Ishikawa (cell line): ENCODE results near the gene SCN4B.

Experiments used
- CEBPB ChIP-seq: IDR thresholded peaks from 2 replicates; pipeline ENCODE4 v1.6.1; 2012
- CREB1 ChIP-seq: IDR thresholded peaks from 2 replicates; pipeline ENCODE4 v1.6.1; 2012; ENCODE audit warnings: low read depth
- EGR1 ChIP-seq: IDR thresholded peaks from 2 replicates; pipeline ENCODE4 v1.6.1; 2012
- EP300 ChIP-seq: IDR thresholded peaks from 2 replicates; pipeline ENCODE4 v1.6.1; 2012; ENCODE audit warnings: borderline replicate concordance
- FOXM1 ChIP-seq: IDR thresholded peaks from 2 replicates; pipeline ENCODE4 v1.6.1; 2012; ENCODE audit warnings: low read depth, borderline replicate concordance
- NFIC ChIP-seq: IDR thresholded peaks from 2 replicates; pipeline ENCODE4 v1.6.1; 2012
- RAD21 ChIP-seq: IDR thresholded peaks from 2 replicates; pipeline ENCODE4 v1.6.1; 2012; ENCODE audit warnings: low read depth
- TAF1 ChIP-seq: IDR thresholded peaks from 2 replicates; pipeline ENCODE4 v1.6.1; 2012; ENCODE audit warnings: low read depth, mild to moderate bottlenecking
- TCF12 ChIP-seq: IDR thresholded peaks from 2 replicates; pipeline ENCODE4 v1.6.1; 2012; ENCODE audit warnings: low read depth
- TEAD4 ChIP-seq: IDR thresholded peaks from 2 replicates; pipeline ENCODE4 v1.6.1; 2012
- YY1 ChIP-seq: IDR thresholded peaks from 2 replicates; pipeline ENCODE4 v1.6.1; 2012; ENCODE audit warnings: low read depth
- ZBTB7A ChIP-seq: IDR thresholded peaks from 2 replicates; pipeline ENCODE4 v1.6.1; 2012; ENCODE audit warnings: low read depth
- TF ChIP-seq, protein P1 (sequence below): IDR thresholded peaks from 2 replicates; pipeline ENCODE4 v1.6.1; 2012; ENCODE audit warnings: low read depth, mild to moderate bottlenecking
- TF ChIP-seq, protein P2 (sequence below): IDR thresholded peaks from 2 replicates; pipeline ENCODE4 v1.6.1; 2012
- TF ChIP-seq, protein P3 (sequence below): IDR thresholded peaks from 2 replicates; pipeline ENCODE4 v1.6.1; 2012

The SCN4B gene

DNA sequence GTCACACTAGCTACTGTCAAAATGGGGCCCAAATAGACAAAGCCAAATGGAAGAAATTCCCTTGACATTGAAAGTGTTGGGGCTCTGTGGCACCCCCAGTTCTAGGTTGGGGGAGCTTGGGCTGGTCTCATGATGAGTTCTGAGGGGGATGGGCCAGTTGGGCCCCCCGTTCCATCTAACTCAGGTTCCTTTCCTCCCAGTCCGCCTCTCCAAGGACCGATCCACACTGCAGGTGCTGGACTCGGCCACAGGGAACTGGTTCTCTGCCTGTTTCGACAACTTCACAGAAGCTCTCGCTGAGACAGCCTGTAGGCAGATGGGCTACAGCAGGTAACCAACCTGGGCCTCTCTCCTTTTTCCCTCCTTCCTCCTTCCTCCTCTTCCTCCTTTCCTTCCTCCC lies 48.1 kb downstream of the SCN4B start:
- TF ChIP-seq YY1 (no peak), TCF12 (no peak), CREB1 (no peak), TAF1 (no peak), TEAD4 (no peak), CEBPB (no peak), EGR1 (no peak), RAD21 (no peak)
- TF ChIP-seq, protein P1, sequence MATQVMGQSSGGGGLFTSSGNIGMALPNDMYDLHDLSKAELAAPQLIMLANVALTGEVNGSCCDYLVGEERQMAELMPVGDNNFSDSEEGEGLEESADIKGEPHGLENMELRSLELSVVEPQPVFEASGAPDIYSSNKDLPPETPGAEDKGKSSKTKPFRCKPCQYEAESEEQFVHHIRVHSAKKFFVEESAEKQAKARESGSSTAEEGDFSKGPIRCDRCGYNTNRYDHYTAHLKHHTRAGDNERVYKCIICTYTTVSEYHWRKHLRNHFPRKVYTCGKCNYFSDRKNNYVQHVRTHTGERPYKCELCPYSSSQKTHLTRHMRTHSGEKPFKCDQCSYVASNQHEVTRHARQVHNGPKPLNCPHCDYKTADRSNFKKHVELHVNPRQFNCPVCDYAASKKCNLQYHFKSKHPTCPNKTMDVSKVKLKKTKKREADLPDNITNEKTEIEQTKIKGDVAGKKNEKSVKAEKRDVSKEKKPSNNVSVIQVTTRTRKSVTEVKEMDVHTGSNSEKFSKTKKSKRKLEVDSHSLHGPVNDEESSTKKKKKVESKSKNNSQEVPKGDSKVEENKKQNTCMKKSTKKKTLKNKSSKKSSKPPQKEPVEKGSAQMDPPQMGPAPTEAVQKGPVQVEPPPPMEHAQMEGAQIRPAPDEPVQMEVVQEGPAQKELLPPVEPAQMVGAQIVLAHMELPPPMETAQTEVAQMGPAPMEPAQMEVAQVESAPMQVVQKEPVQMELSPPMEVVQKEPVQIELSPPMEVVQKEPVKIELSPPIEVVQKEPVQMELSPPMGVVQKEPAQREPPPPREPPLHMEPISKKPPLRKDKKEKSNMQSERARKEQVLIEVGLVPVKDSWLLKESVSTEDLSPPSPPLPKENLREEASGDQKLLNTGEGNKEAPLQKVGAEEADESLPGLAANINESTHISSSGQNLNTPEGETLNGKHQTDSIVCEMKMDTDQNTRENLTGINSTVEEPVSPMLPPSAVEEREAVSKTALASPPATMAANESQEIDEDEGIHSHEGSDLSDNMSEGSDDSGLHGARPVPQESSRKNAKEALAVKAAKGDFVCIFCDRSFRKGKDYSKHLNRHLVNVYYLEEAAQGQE: no peak
- TF ChIP-seq, protein P2, sequence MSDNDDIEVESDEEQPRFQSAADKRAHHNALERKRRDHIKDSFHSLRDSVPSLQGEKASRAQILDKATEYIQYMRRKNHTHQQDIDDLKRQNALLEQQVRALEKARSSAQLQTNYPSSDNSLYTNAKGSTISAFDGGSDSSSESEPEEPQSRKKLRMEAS: no peak

DNA sequence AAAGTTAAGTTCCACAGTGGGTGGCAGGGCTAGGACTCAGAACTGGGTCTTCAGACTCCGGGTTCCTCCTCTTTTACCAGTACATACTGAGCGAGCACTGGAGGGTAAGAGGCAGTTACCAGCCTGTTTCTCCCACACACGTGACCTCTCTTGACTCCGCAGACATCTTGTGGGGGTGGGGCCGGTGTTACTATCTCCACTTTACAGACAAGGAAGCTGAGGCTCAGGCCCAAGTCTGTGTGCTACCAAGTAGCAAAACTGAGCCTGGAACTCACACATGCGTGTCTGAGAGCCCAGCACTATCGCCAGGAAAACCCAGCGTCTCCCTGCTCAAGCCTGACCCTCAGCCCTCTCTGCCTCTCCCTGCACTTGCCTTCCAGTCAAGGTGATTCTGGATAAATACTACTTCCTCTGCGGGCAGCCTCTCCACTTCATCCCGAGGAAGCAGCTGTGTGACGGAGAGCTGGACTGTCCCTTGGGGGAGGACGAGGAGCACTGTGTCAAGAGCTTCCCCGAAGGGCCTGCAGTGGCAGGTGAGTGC lies 49.8 kb downstream of the SCN4B start:
- TF ChIP-seq FOXM1 (no peak), EGR1 (no peak), CEBPB (no peak), TEAD4 (no peak), YY1 (no peak), RAD21 (no peak), TAF1 (no peak), TCF12 (no peak), ZBTB7A (no peak), CREB1 (no peak), NFIC (no peak), EP300 (no peak)
- TF ChIP-seq, protein P1: no peak
- TF ChIP-seq, protein P3, sequence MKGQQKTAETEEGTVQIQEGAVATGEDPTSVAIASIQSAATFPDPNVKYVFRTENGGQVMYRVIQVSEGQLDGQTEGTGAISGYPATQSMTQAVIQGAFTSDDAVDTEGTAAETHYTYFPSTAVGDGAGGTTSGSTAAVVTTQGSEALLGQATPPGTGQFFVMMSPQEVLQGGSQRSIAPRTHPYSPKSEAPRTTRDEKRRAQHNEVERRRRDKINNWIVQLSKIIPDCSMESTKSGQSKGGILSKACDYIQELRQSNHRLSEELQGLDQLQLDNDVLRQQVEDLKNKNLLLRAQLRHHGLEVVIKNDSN: no peak
- TF ChIP-seq, protein P2: no peak

DNA sequence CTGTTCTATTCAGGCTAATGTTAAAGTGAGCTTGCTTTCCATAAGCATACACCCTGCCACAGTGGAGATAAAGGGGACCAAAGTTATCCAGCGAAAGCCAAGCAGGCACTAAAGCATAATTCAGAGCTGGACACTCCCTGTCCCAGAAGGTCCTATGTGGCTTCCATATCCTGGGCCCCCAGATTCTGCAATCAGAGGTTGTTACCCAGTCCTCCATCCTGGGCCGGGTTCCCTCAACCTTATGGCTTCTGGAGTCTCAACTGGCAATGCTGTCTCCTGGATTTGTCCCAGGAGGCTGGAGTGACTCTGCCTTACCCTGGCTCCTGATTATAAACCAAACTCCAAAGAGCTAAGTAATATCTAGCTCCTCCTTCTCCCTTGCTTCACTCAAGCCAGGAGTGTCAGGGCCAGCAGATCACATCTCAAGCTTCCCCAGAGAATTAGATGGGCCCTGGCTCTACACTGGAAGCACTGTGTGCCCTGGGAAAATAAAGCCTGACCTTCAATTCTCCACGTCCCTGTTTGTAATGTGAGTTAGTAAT lies 51.9 kb downstream of the SCN4B start:
- TF ChIP-seq RAD21: no peak
- no peak for TF ChIP-seq NFIC
- TF ChIP-seq TAF1: no peak
- no peak for TF ChIP-seq TEAD4
- TF ChIP-seq EGR1: no peak
- TF ChIP-seq ZBTB7A: no peak

DNA sequence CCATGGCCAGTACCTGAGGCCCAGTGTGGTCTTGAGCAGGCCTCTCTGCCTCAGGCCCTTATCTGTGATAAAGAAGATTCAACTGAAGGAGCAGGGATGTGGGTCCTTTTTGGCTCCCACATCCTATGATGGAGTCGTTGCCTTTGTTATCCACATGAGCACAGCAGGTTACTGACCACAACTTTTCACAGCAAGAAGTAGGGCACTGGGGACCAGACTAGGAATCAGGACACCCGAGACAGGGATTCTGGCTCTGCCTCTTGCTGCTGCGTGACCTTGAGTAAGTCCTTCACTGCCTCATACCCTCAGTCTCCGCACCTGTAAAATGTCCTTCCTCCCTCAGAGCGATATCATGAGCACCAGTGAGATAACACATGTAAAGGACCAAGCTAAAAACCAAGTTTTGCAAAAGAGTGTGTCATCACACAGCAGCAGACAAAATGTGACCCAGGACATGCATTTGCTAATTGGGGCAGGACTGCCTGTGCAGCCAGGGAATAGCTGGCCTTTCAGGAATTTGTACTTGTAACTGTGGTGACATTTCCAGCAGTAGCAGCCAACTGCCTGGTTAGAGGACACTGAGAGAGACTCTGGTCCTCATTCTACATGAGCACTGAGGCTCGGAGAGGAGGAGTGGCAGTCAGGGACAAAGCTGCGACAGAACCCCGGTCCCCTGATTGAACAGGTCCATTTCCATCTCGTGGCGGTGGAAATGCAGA lies 52.6 kb downstream of the SCN4B start:
- TF ChIP-seq EP300 (no peak), YY1 (no peak), FOXM1 (no peak), EGR1 (no peak), TAF1 (no peak), RAD21 (no peak), NFIC (no peak), TEAD4 (no peak), CREB1 (no peak), TCF12 (no peak), ZBTB7A (no peak), CEBPB (no peak)
- TF ChIP-seq, protein P3: no peak
- TF ChIP-seq, protein P1: no peak
- TF ChIP-seq, protein P2: no peak
